Testis (tissue), 3 donors: ENCODE data around the gene CEP70. TPM values are rescaled to one million over a fixed set of nuclear protein-coding genes. Genes with fewer than 3 reads are reported as not detected.
"Not testable (repeated sequence)": the region's sequence is repeated elsewhere in the genome, so short reads cannot be mapped to it uniquely, and the experiment has no call there.

Experiments
- DNase-seq: peaks from one replicate; pipeline ENCODE4 v3.0.0-alpha.2; 2019
- H3K27ac ChIP-seq, 2 donors: fragments of 200-600 bp; sonication (generic); one replicate each; pipeline ENCODE4 v1.5.1; 2019
- H3K27me3 ChIP-seq: fragments of 200-600 bp; sonication (generic); one replicate; pipeline ENCODE4 v1.5.1; 2019
- H3K36me3 ChIP-seq: fragments of 200-600 bp; sonication (generic); one replicate; pipeline ENCODE4 v1.5.1; 2017; ENCODE audit warnings: low read depth; ENCODE audit errors: missing control alignments
- H3K4me1 ChIP-seq: fragments of 200-600 bp; sonication (generic); one replicate; pipeline ENCODE4 v1.5.1; 2019
- H3K4me3 ChIP-seq, 2 donors: fragments of 200-600 bp; sonication (generic); one replicate each; pipeline ENCODE4 v1.5.1; 2017 to 2019
- H3K9me3 ChIP-seq: fragments of 200-600 bp; sonication (generic); one replicate; pipeline ENCODE4 v1.5.1; 2017
- CTCF ChIP-seq, 3 experiments: fragments of 450-650 bp in 2 of 3; fragments of 200-600 bp in 1 of 3; sonication (generic) in 1 of 3; IDR thresholded peaks; one replicate each; pipeline ENCODE4 v1.5.1; 2016 to 2019; ENCODE audit warnings: antibody characterized with exemption in 3 of 3, mild to moderate bottlenecking in 2 of 3, moderate library complexity in 1 of 3
- POLR2A ChIP-seq: fragments of 450-650 bp; IDR thresholded peaks from one replicate; pipeline ENCODE4 v1.6.1; 2017; ENCODE audit warnings: antibody characterized with exemption, mild to moderate bottlenecking, moderate library complexity
- WGBS, 2 donors: methylation state at CpG; one replicate each; pipeline ENCODE4 v1.1.5; 2018; 5-methylcytosine and 5-hydroxymethylcytosine counted together
- intact Hi-C: fragments of 100-400 bp; cut with DNase I; formaldehyde crosslinking; loops from one replicate; pipeline ENCODE4 v1.15.1; 2023; ENCODE audit warnings: low total_unique reads
- polyA plus RNA-seq: library from polyadenylated mRNA; stranded (reverse); fragments of 350-450 nt; fragmentation: Illumina TruSeq; extraction: RNeasy Lipid Tissue Mini Kit (QIAGEN cat#74804); gene quantifications from one replicate; pipeline ENCODE4 v1.2.3, GENCODE V29; 2014; ENCODE audit warnings: low read depth, low replicate concordance; ENCODE audit not compliant: insufficient read depth
- total RNA-seq, 2 donors: library from RNA; depleted of rRNA; stranded (reverse); fragments of >200 nt; gene quantifications; one replicate each; pipeline ENCODE4 v1.2.3, GENCODE V29; 2016

The CEP70 gene
- total and polyA plus RNA-seq, 3 donors from 2014 or later: 37.4 to 66.6 (median 61.4) TPM

GRCh38 chr3:138573138-138573537 lies 20.9 kb downstream of the CEP70 start:
- Histone ChIP-seq H3K4me1 (no peaks in the 10 kb centered on the region), H3K9me3 (no peaks in the 10 kb centered on the region), H3K4me3 (no peak overlapping the region), H3K36me3 (no peaks in the 10 kb centered on the region), H3K27ac (no peak overlapping the region), H3K27me3 (no peaks in the 10 kb centered on the region)
- 74 to 91% methylated on average over 1 of the region's 1 CpG for WGBS, 2 donors
- no peak for DNase-seq
- TF ChIP-seq POLR2A: no peak
- no peak for TF ChIP-seq CTCF (IDR thresholded peaks at IDR 0.05)
- intact Hi-C loops: no loop called here

- H3K27ac ChIP-seq, H3K27me3 ChIP-seq, H3K4me1 ChIP-seq, H3K4me3 ChIP-seq, H3K9me3 ChIP-seq, H3K36me3 ChIP-seq, DNase-seq, intact Hi-C loops: not testable (repeated sequence)
- WGBS, 2 donors: 96% methylated on average over 8 of the region's 8 CpGs
Observed at GRCh38 chr3:138569624-138570023, 24.4 kb downstream of the CEP70 start.

- TF ChIP-seq CTCF (IDR thresholded peaks at IDR 0.05) (no peak), POLR2A (no peak)
- intact Hi-C loops: no loop called here
- Histone ChIP-seq H3K27me3 (no peaks in the 10 kb centered on the region), H3K4me1 (no peaks in the 10 kb centered on the region), H3K4me3 (no peak overlapping the region), H3K27ac (no peak overlapping the region), H3K36me3 (no peaks in the 10 kb centered on the region), H3K9me3 (no peaks in the 10 kb centered on the region)
- DNase-seq: no peak
- WGBS, 2 donors: 82 to 93% methylated on average over 2 of the region's 2 CpGs
Observed at GRCh38 chr3:138569090-138569489, 25.0 kb downstream of the CEP70 start.

- H3K27me3 ChIP-seq: no peaks in the 10 kb centered on the region
- TF ChIP-seq POLR2A: no peak
- no peak for TF ChIP-seq CTCF (IDR thresholded peaks at IDR 0.05)
- H3K9me3 ChIP-seq: no peaks in the 10 kb centered on the region
- no peaks in the 10 kb centered on the region for H3K36me3 ChIP-seq
- no peak overlapping the region for H3K4me3 ChIP-seq
- no peaks in the 10 kb centered on the region for H3K4me1 ChIP-seq
- intact Hi-C loops: no loop called here
- no peak overlapping the region for H3K27ac ChIP-seq
- no peak for DNase-seq
Observed at GRCh38 chr3:138567403-138567802, 26.7 kb downstream of the CEP70 start.

- H3K9me3 ChIP-seq, H3K27me3 ChIP-seq, H3K36me3 ChIP-seq, DNase-seq, H3K4me1 ChIP-seq, H3K27ac ChIP-seq, H3K4me3 ChIP-seq, intact Hi-C loops: not testable (repeated sequence)
- 70 to 89% methylated on average over 2 of the region's 2 CpGs for WGBS, 2 donors
Observed at GRCh38 chr3:138566293-138566692, 27.8 kb downstream of the CEP70 start.

- H3K9me3 ChIP-seq, H3K4me3 ChIP-seq, intact Hi-C loops, H3K36me3 ChIP-seq, H3K27me3 ChIP-seq, H3K27ac ChIP-seq, DNase-seq, H3K4me1 ChIP-seq: not testable (repeated sequence)
- 95 to 100% methylated on average over 1 of the region's 1 CpG for WGBS, 2 donors
Observed at GRCh38 chr3:138562902-138563301, 31.2 kb downstream of the CEP70 start.
